Astrocyte of the cerebellum (primary cell): ENCODE results near the gene CBLL1.

Experiments
- DNase-seq: peaks from one replicate; pipeline ENCODE4 v3.0.0-alpha.2; 2011; ENCODE audit warnings: low read depth
- H3K4me3 ChIP-seq: 2 replicates; pipeline ENCODE4 v1.5.1; 2011; ENCODE audit warnings: mild to moderate bottlenecking, low read depth, low read length, moderate library complexity
- CTCF ChIP-seq: IDR thresholded peaks from 2 replicates; pipeline ENCODE4 v1.5.1; 2012; ENCODE audit warnings: low read length, low read depth, moderate library complexity, mild to moderate bottlenecking; ENCODE audit errors: missing control alignments
- in situ Hi-C: cut with HindIII; loops from 2 replicates; pipeline ENCODE4 v1.10.0; 2017; ENCODE audit warnings: low sequenced_read_pairs

The CBLL1 gene

GRCh38 chr7:107742678-107743566, 1.0 kb upstream of the CBLL1 start:
- in situ Hi-C loops, result loop anchor here (10.0 to 25.0 kb wide), 2 partner anchors 132 to 556 kb away; no protein-coding TSS in a partner anchor
- DNase-seq, result no peak
- TF ChIP-seq CTCF, result no peak
- H3K4me3 ChIP-seq, result peak overlapping the region; percentile 91

GRCh38 chr7:107744345-107744750, 406 bp downstream of the CBLL1 start:
- in situ Hi-C loops, result loop anchor here (10.0 to 25.0 kb wide), 2 partner anchors 130 to 557 kb away; no protein-coding TSS in a partner anchor
- DNase-seq, result no peak

GRCh38 chr7:107746006-107746405, 2.1 kb downstream of the CBLL1 start:
- in situ Hi-C loops, result loop anchor here (10.0 to 25.0 kb wide), 2 partner anchors 129 to 559 kb away; no protein-coding TSS in a partner anchor
- no peak overlapping the region for H3K4me3 ChIP-seq
- DNase-seq, result no peak
- TF ChIP-seq CTCF, result no peak

More at GRCh38 chr7:107744345-107744750, 406 bp downstream of the CBLL1 start:
- TF ChIP-seq CTCF, result no peak
- H3K4me3 ChIP-seq, result peak overlapping the region; percentile 91

- DNase-seq, result no peak
- no peak overlapping the region for H3K4me3 ChIP-seq
- TF ChIP-seq CTCF, result no peak
- in situ Hi-C loops, result no loop called here
Measured at GRCh38 chr7:107751113-107751512, 7.2 kb downstream of the CBLL1 start.

GRCh38 chr7:107754642-107755041, 10.7 kb downstream of the CBLL1 start:
- TF ChIP-seq CTCF, result peak; percentile 25
- no peak overlapping the region for H3K4me3 ChIP-seq
- DNase-seq, result no peak
- in situ Hi-C loops, result no loop called here

GRCh38 chr7:107758667-107759066, 14.7 kb downstream of the CBLL1 start:
- TF ChIP-seq CTCF, result no peak
- in situ Hi-C loops, result no loop called here
- no peak for DNase-seq

More at GRCh38 chr7:107758667-107759066, 14.7 kb downstream of the CBLL1 start:
- H3K4me3 ChIP-seq, result no peak overlapping the region
